Measurements from ENCODE around the gene PSMD6. TPM values are rescaled to one million over a fixed set of nuclear protein-coding genes. Genes with fewer than 3 reads are reported as not detected.

PSMD6 gene
- total and polyA plus RNA-seq, 11 donors = 60.1 to 128 (median 82.5) TPM

- WGBS, 4 donors = 57 to 67% (median 63%) methylated on average over 3 of the region's 3 CpGs
Measured at GRCh38 chr3:64056606-64057180, 33.4 kb upstream of the PSMD6 start.

DNA sequence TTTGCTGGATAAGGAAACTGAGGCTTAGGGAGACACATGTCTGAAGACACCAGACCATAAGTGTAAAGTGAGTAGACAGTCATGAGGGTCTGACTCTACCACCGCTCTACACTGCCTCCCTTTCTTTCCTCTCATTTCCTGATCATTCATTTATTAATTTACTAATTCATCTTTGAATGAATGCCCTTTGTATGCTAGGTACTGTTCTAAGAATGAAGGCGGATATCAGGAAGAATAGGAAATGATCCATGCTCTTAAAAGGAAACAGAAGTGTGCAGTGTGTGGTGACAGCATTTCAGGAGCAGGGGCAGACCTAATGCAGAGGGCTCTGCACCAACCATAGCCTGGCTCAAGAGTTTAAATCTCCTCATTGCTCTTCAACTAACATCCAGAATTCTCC, 31.8 kb upstream of the PSMD6 start:
- intact Hi-C loops (cut with DNase I) = no loop called here
- Histone ChIP-seq H3K27ac (no peak overlapping the region), H3K4me1 (peaks cover 0 to 10% (median 0%) of the 10 kb centered on the region in 12 donors), H3K36me3 (no peaks in the 10 kb centered on the region), H3K27me3 (no peaks in the 10 kb centered on the region), H3K4me3 (no peak overlapping the region), H3K9me3 (no peaks in the 10 kb centered on the region)
- no peak for DNase-seq
- TF ChIP-seq, protein P1, sequence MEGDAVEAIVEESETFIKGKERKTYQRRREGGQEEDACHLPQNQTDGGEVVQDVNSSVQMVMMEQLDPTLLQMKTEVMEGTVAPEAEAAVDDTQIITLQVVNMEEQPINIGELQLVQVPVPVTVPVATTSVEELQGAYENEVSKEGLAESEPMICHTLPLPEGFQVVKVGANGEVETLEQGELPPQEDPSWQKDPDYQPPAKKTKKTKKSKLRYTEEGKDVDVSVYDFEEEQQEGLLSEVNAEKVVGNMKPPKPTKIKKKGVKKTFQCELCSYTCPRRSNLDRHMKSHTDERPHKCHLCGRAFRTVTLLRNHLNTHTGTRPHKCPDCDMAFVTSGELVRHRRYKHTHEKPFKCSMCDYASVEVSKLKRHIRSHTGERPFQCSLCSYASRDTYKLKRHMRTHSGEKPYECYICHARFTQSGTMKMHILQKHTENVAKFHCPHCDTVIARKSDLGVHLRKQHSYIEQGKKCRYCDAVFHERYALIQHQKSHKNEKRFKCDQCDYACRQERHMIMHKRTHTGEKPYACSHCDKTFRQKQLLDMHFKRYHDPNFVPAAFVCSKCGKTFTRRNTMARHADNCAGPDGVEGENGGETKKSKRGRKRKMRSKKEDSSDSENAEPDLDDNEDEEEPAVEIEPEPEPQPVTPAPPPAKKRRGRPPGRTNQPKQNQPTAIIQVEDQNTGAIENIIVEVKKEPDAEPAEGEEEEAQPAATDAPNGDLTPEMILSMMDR (IDR thresholded peaks at IDR 0.05) = no peak
- no peak for TF ChIP-seq POLR2A (IDR thresholded peaks at IDR 0.05)
- no peak for ATAC-seq
- WGBS, 4 donors = 64 to 74% (median 70%) methylated on average over 2 of the region's 2 CpGs

More at GRCh38 chr3:64056606-64057180, 33.4 kb upstream of the PSMD6 start:
- Histone ChIP-seq H3K9me3 (no peaks in the 10 kb centered on the region), H3K4me1 (peaks cover 0 to 10% (median 0%) of the 10 kb centered on the region in 12 donors), H3K4me3 (no peak overlapping the region), H3K27ac (no peak overlapping the region), H3K36me3 (no peaks in the 10 kb centered on the region), H3K27me3 (no peaks in the 10 kb centered on the region)
- DNase-seq = no peak
- no peak for TF ChIP-seq POLR2A (IDR thresholded peaks at IDR 0.05)
- TF ChIP-seq, protein P1 (IDR thresholded peaks at IDR 0.05) = no peak
- intact Hi-C loops (cut with DNase I) = no loop called here
- ATAC-seq = no peak

- no peak for ATAC-seq
- TF ChIP-seq, protein P1 (IDR thresholded peaks at IDR 0.05) = no peak
- no peak for TF ChIP-seq POLR2A (IDR thresholded peaks at IDR 0.05)
- Histone ChIP-seq H3K4me3 (no peak overlapping the region), H3K9me3 (no peaks in the 10 kb centered on the region), H3K4me1 (peaks cover 0 to 10% (median 0%) of the 10 kb centered on the region in 12 donors), H3K36me3 (no peaks in the 10 kb centered on the region), H3K27ac (no peak overlapping the region), H3K27me3 (no peaks in the 10 kb centered on the region)
- DNase-seq = no peak
- 59 to 74% (median 60%) methylated on average over 3 of the region's 3 CpGs for WGBS, 4 donors
- intact Hi-C loops (cut with DNase I) = no loop called here
Measured at GRCh38 chr3:64054488-64054887, 31.2 kb upstream of the PSMD6 start.

DNA sequence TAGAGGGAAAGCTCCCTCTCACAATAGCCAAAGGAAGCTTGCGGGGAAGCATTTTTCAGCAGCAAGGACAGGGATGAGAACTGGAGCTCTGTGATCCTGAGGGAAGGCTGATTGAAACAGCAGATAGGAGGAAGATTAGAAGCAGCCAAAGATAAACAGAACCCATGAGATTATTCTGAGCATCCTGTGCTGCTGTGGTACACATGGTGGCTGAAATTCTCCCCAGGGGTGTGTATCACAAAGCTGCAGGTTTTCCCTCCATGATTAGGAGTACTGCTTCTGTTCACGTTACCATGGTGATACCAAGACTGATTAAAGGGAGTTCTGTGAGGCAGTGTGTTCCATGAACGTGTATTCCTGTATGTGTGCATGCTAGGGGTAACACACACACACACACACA, 30.3 kb upstream of the PSMD6 start:
- no peaks in the 10 kb centered on the region for H3K36me3 ChIP-seq
- TF ChIP-seq, protein P1 (IDR thresholded peaks at IDR 0.05) = no peak
- TF ChIP-seq POLR2A (IDR thresholded peaks at IDR 0.05) = no peak
- intact Hi-C loops (cut with DNase I) = no loop called here

More for the DNA sequence above, 30.3 kb upstream of the PSMD6 start:
- Histone ChIP-seq H3K27ac (no peak overlapping the region), H3K4me3 (no peak overlapping the region), H3K4me1 (peaks cover 0 to 10% (median 0%) of the 10 kb centered on the region in 12 donors), H3K27me3 (no peaks in the 10 kb centered on the region), H3K9me3 (no peaks in the 10 kb centered on the region)
- no peak for ATAC-seq
- 47 to 76% (median 58%) methylated on average over 3 of the region's 3 CpGs for WGBS, 4 donors
- DNase-seq = no peak
